SK-N-MC (cell line): ENCODE results near the gene GRIK4.

Source experiments
- EZH2 ChIP-seq: fragments of 200-600 bp; sonication (generic); IDR thresholded peaks from one replicate; pipeline ENCODE4 v1.6.1; 2017; ENCODE audit warnings: antibody characterized with exemption
- POLR2AphosphoS5 ChIP-seq: IDR thresholded peaks from 2 replicates; pipeline ENCODE4 v1.6.1; 2012; ENCODE audit warnings: mild to moderate bottlenecking, low read depth, low read length, borderline replicate concordance

DNA sequence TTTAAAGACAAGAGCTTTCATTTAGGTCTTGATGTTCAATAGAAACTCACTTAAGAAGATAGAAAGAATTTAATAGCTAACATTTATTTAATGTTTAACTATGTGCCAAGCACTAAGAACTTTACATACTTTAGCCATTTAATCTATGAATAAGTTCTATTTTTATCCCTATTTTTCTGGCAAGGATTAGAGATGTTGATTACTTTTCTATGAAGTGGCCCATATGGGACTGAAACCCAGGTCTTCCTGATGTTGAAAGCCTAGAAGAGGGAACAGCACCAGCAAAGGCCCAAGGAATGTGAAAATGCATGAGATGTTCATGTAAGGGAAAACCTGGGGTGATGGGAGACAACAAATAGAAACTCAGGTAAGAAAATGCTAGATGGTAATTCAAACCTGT lies 497.0 kb downstream of the GRIK4 start:
- TF ChIP-seq POLR2AphosphoS5 (no peak), EZH2 (no peak)
